Ovary (tissue), 9 donors: ENCODE results near the gene TSPOAP1. TPM values are rescaled to one million over a fixed set of nuclear protein-coding genes. Genes with fewer than 3 reads are reported as not detected.

Experiments
- DNase-seq, 5 donors: peaks; one replicate each; pipeline ENCODE4 v3.0.0-alpha.2; 2019 to 2020
- H3K27ac ChIP-seq, 2 donors: fragments of 200-600 bp; one replicate each; pipeline versions ENCODE4 v1.5.1 to v1.8.0; 2019 to 2022
- H3K27me3 ChIP-seq: fragments of 200-600 bp; one replicate; pipeline ENCODE4 v1.8.0; 2022
- H3K36me3 ChIP-seq: fragments of 200-600 bp; sonication (generic); one replicate; pipeline ENCODE4 v1.5.1; 2019
- H3K4me1 ChIP-seq: one replicate; pipeline ENCODE4 v1.8.1; 2013; ENCODE audit warnings: mild to moderate bottlenecking, moderate library complexity; ENCODE audit not compliant: insufficient read depth
- H3K4me3 ChIP-seq: fragments of 200-600 bp; sonication (generic); one replicate; pipeline ENCODE4 v1.5.1; 2017
- H3K9me3 ChIP-seq, 2 donors: fragments of 200-600 bp in 1 of 2; sonication (generic) in 1 of 2; one replicate each; pipeline versions ENCODE4 v1.5.1 to v1.8.1; 2013 to 2019; ENCODE audit warnings: mild to moderate bottlenecking in 1 of 2, moderate library complexity in 1 of 2
- EP300 ChIP-seq: sonication (generic); formaldehyde crosslinking; IDR thresholded peaks from one replicate; pipeline ENCODE4 v1.6.1; 2017; ENCODE audit warnings: antibody characterized with exemption
- POLR2A ChIP-seq: fragments of 450-650 bp; IDR thresholded peaks from one replicate; pipeline ENCODE4 v1.6.1; 2017; ENCODE audit warnings: antibody characterized with exemption, mild to moderate bottlenecking, moderate library complexity
- WGBS, 3 donors: extraction: QIAGEN DNeasy Blood & Tissue Kit in 1 of 3; methylation state at CpG; one replicate each; pipeline versions ENCODE4 v1.1.5 to v1.1.7; 2013 to 2017; 5-methylcytosine and 5-hydroxymethylcytosine counted together
- intact Hi-C, 4 donors: fragments of 100-400 bp; cut with DNase I; formaldehyde crosslinking; loops; one replicate each; pipeline versions ENCODE4 v1.11.0 to v1.15.1; 2022 to 2023
- polyA plus RNA-seq, 2 donors: library from polyadenylated mRNA; stranded (reverse); fragments of 200-250 nt in 1 of 2; fragments of 350-450 nt in 1 of 2; fragmentation: Illumina TruSeq in 1 of 2; extraction: RNeasy Lipid Tissue Mini Kit (QIAGEN cat#74804) in 1 of 2; gene quantifications; one replicate each; pipeline ENCODE4 v1.2.3, GENCODE V29; 2013 to 2014
- total RNA-seq, 7 donors: library from RNA; depleted of rRNA in 2 of 7; stranded (reverse); fragments of >200 nt in 2 of 7; fragmentation: NEBNext Ultra II Directional in 3 of 7; extraction: Animal tissue kit (Norgen Biotek cat#: 25700) in 3 of 7; gene quantifications; one replicate each; pipeline versions ENCODE4 v1.1.0 to v1.2.4, GENCODE V29; 2016 to 2023
- TF ChIP-seq, protein P1 (sequence below), 3 donors: fragments of 450-650 bp in 2 of 3; fragments of 200-600 bp in 1 of 3; IDR thresholded peaks; one replicate each; pipeline versions ENCODE4 v1.5.1 to v1.8.0; 2016 to 2022; ENCODE audit warnings: antibody characterized with exemption in 3 of 3, mild to moderate bottlenecking in 1 of 3
- donor health status: DM: no; HTN: no; CAD: no; lungs with moderate emphysema.
- donor health status: DM: no; HTN: no; CAD: no.
- donor health status: Bipolar disorder and iron deficiency.
- donor health status: DM: yes; HTN: yes; CAD: no.
- donor health status: DM: no; HTN: no; CAD: no.
- donor health status: DM: yes; HTN: yes; CAD: no.

Gene TSPOAP1
- total and polyA plus RNA-seq, 9 donors: 8.3 to 49.1 (median 37.5) TPM

DNA sequence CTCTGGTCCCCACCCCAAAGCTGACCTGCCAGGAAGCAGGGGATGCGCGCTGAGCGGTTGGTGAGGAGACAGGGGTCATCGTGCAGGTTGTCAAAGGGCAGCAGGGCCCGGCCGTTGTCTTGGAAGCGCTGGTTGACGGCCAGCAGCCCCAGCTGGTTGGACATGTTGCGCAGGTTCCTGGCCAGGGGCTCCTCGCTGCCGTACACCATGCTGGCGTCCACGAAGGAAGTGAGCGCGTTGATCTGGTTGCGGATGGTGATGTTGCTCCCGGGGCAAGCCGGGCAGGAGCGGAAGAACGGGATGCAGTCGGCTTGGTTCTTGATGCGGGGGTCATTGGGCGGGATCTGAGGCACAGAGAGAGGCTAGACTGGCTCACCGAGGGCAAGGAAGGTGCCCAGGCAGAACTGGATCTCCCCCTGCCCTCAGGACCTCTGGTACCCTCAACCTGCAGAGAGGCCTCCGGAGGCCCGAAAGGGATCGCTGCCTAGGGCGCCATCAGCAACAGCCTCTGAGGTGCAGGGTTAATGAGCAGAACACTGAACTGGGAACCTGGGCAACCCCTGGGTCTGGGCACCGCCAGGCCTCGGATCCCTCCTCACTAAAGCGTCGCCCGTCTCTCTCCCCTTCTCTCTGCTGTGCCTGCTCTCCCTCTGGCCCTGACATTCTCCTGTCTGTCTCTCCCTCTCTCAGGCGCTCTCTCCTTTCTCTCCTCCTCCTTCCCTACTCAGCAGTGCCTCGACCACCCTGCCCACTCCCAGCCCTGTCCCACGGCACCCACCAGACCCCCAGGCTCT lies 50.6 kb downstream of the TSPOAP1 start:
- H3K4me1 ChIP-seq: no peaks in the 10 kb centered on the region
- no peak overlapping the region for H3K27ac ChIP-seq
- H3K36me3 ChIP-seq: no peaks in the 10 kb centered on the region
- no peak for DNase-seq
- no peaks in the 10 kb centered on the region for H3K27me3 ChIP-seq
- no peaks in the 10 kb centered on the region for H3K9me3 ChIP-seq
- WGBS, 3 donors: 88 to 93% (median 88%) methylated on average over 36 of the region's 36 CpGs
- TF ChIP-seq, protein P1, sequence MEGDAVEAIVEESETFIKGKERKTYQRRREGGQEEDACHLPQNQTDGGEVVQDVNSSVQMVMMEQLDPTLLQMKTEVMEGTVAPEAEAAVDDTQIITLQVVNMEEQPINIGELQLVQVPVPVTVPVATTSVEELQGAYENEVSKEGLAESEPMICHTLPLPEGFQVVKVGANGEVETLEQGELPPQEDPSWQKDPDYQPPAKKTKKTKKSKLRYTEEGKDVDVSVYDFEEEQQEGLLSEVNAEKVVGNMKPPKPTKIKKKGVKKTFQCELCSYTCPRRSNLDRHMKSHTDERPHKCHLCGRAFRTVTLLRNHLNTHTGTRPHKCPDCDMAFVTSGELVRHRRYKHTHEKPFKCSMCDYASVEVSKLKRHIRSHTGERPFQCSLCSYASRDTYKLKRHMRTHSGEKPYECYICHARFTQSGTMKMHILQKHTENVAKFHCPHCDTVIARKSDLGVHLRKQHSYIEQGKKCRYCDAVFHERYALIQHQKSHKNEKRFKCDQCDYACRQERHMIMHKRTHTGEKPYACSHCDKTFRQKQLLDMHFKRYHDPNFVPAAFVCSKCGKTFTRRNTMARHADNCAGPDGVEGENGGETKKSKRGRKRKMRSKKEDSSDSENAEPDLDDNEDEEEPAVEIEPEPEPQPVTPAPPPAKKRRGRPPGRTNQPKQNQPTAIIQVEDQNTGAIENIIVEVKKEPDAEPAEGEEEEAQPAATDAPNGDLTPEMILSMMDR (IDR thresholded peaks at IDR 0.05): no peak
- TF ChIP-seq POLR2A (no peak), EP300 (no peak)
- H3K4me3 ChIP-seq: no peak overlapping the region
- intact Hi-C loops: no loop called here

DNA sequence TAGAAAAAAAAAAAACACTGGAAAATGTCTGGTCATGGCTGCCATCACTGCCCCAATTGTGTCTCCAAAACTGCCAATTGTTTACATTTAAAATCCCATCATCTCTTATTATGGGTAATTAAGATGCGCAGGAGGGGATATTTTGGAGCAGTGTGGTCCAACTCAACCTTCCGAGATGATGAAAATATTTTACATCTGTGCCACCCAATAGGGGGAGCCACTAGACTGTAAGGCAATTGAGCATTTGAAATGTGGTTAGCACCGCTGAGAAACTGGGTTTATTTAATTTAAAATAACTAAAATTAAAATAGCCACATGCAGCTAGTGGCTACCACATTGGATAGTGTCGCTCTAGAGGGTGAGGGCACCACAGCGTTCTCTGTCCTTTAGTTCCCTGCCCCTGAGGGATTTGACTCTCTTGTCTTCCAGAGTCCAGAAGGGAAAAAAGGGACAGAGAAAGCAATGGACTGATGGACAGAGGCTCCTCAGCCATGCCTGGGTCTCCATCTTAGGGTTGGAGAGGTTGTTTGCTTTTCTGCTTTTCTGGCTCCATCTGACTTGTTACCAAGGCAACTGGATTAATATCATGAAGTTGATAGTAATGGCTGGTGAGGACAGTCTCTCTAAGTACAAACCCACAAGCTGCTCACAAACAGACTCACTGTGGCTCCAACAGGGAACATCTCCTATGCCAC lies 51.3 kb downstream of the TSPOAP1 start:
- TF ChIP-seq POLR2A (no peak), EP300 (no peak)
- TF ChIP-seq, protein P1 (IDR thresholded peaks at IDR 0.05): no peak
- intact Hi-C loops: no loop called here
- Histone ChIP-seq H3K9me3 (no peaks in the 10 kb centered on the region), H3K4me1 (no peaks in the 10 kb centered on the region), H3K27me3 (no peaks in the 10 kb centered on the region), H3K27ac (no peak overlapping the region), H3K4me3 (no peak overlapping the region), H3K36me3 (no peaks in the 10 kb centered on the region)
- 71 to 79% (median 73%) methylated on average over 5 of the region's 5 CpGs for WGBS, 3 donors
- no peak for DNase-seq

DNA sequence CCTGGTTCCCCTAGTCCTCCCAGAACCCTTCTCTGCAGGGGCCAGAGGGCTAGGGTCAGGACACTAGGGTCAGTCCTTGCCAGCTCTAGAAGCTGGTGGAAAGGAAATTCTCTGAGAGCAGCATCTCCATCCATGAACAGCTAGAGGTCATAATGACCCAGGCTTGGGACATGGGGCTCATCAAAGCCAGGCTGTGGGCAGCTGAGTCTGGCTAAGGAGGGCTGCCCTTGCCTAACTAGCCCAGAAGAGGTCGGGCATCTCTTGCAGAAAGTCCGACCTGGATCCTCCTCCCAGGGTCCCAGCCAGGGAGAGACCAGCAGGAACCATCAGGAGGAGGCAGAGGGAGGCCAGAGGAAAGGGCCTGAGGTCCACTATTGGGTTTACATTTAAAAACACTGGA lies 52.2 kb downstream of the TSPOAP1 start:
- TF ChIP-seq, protein P1 (IDR thresholded peaks at IDR 0.05): no peak
- TF ChIP-seq POLR2A (no peak), EP300 (no peak)
- 28 to 61% (median 50%) methylated on average over 2 of the region's 2 CpGs for WGBS, 3 donors
- no peaks in the 10 kb centered on the region for H3K9me3 ChIP-seq
- no peaks in the 10 kb centered on the region for H3K27me3 ChIP-seq
- H3K4me3 ChIP-seq: no peak overlapping the region
- no peak for DNase-seq
- intact Hi-C loops: no loop called here
- H3K27ac ChIP-seq: no peak overlapping the region
- H3K36me3 ChIP-seq: no peaks in the 10 kb centered on the region
- no peaks in the 10 kb centered on the region for H3K4me1 ChIP-seq

DNA sequence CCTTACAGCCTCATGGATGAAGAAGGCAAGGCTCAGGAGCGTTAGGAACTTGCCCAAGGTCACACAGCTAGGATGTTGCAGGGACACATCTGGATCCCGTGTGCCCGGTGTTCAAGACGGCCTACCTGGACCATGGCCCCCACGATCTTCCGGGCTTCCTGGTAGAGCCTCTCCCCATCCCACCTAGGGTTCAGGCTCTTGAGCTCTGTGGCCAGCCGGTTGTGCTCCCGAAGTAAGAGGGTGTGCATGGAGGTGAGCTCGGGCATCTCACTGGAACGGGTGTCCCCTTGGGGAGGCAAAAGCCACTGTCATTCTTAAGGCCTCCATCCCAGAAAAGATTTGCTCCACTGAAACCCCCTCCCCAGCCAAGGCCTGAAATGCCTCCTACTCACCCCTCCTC lies 53.2 kb downstream of the TSPOAP1 start:
- DNase-seq: no peak
- no peak overlapping the region for H3K27ac ChIP-seq
- H3K9me3 ChIP-seq: no peaks in the 10 kb centered on the region
- TF ChIP-seq EP300: no peak
- TF ChIP-seq, protein P1 (IDR thresholded peaks at IDR 0.05): no peak
- no peak for TF ChIP-seq POLR2A
- 88 to 91% (median 88%) methylated on average over 10 of the region's 10 CpGs for WGBS, 3 donors
- no peaks in the 10 kb centered on the region for H3K4me1 ChIP-seq
- intact Hi-C loops: no loop called here
- no peaks in the 10 kb centered on the region for H3K36me3 ChIP-seq
- H3K4me3 ChIP-seq: no peak overlapping the region
- H3K27me3 ChIP-seq: no peaks in the 10 kb centered on the region
